Hepatocyte (in vitro differentiated cells): ENCODE measurements around the gene NUP214. TPM values are rescaled to one million over a fixed set of nuclear protein-coding genes. Genes with fewer than 3 reads are reported as not detected.
"Not testable (repeated sequence)": the region's sequence is repeated elsewhere in the genome, so short reads cannot be mapped to it uniquely, and the experiment has no call there.

Source experiments
- DNase-seq: peaks from one replicate; pipeline ENCODE4 v3.0.0-alpha.2; 2016; ENCODE audit warnings: low spot score
- H2AFZ ChIP-seq: fragments of 200-600 bp; sonication (generic); 2 replicates; pipeline ENCODE4 v1.6.0; 2016; ENCODE audit warnings: antibody characterized with exemption, mild to moderate bottlenecking
- H3K27ac ChIP-seq: fragments of 200-600 bp; sonication (generic); 2 replicates; pipeline ENCODE4 v1.5.1; 2016; ENCODE audit warnings: mild to moderate bottlenecking
- H3K27me3 ChIP-seq: fragments of 200-600 bp; sonication (generic); 2 replicates; pipeline ENCODE4 v1.6.1; 2016
- H3K36me3 ChIP-seq: fragments of 200-600 bp; sonication (generic); replicated peaks from 2 replicates; pipeline ENCODE4 v1.5.1; 2016; ENCODE audit warnings: low read depth; ENCODE audit not compliant: insufficient read depth
- H3K4me1 ChIP-seq: fragments of 200-600 bp; sonication (generic); 2 replicates; pipeline ENCODE4 v1.5.1; 2016; ENCODE audit warnings: mild to moderate bottlenecking, moderate library complexity; ENCODE audit not compliant: insufficient read depth
- H3K4me2 ChIP-seq: fragments of 200-600 bp; sonication (generic); 2 replicates; pipeline ENCODE4 v1.6.0; 2016
- H3K4me3 ChIP-seq: fragments of 200-600 bp; sonication (generic); 2 replicates; pipeline ENCODE4 v1.5.1; 2016; ENCODE audit warnings: mild to moderate bottlenecking
- H3K79me2 ChIP-seq: fragments of 200-600 bp; sonication (generic); 2 replicates; pipeline ENCODE4 v1.6.0; 2017; ENCODE audit warnings: mild to moderate bottlenecking
- H3K9me2 ChIP-seq: fragments of 200-600 bp; sonication (generic); replicated peaks from 2 replicates; pipeline ENCODE4 v1.6.0; 2017; ENCODE audit warnings: mild to moderate bottlenecking; ENCODE audit not compliant: insufficient read depth
- H3K9me3 ChIP-seq: fragments of 200-600 bp; sonication (generic); 2 replicates; pipeline ENCODE4 v1.5.1; 2016; ENCODE audit warnings: low read depth, mild to moderate bottlenecking
- H4K20me1 ChIP-seq: fragments of 200-600 bp; sonication (generic); 2 replicates; pipeline ENCODE4 v1.6.0; 2016; ENCODE audit warnings: mild to moderate bottlenecking; ENCODE audit not compliant: insufficient read depth, poor library complexity, severe bottlenecking
- EZH2 ChIP-seq: fragments of 200-600 bp; sonication (generic); IDR thresholded peaks from 2 replicates; pipeline ENCODE4 v1.6.1; 2016; ENCODE audit warnings: antibody characterized with exemption, mild to moderate bottlenecking, borderline replicate concordance
- EZH2phosphoT487 ChIP-seq: fragments of 200-600 bp; sonication (generic); IDR thresholded peaks from one replicate; pipeline ENCODE4 v1.6.1; 2018; ENCODE audit warnings: antibody characterized with exemption, mild to moderate bottlenecking, low read depth, moderate library complexity; ENCODE audit not compliant: unreplicated experiment, severe bottlenecking
- WGBS: methylation state at CpG from one replicate; pipeline ENCODE4 v1.1.6; 2016; ENCODE audit warnings: low lambda C conversion rate; ENCODE audit errors: missing lambda C conversion rate; 5-methylcytosine and 5-hydroxymethylcytosine counted together
- polyA plus RNA-seq: library from polyadenylated mRNA; unstranded; fragments of >200 nt; fragmentation: Nextera tagmentation; extraction: Ambion mirVana; gene quantifications from 2 replicates; pipeline ENCODE4 v1.2.1, GENCODE V29; 2016
- total RNA-seq: library from RNA; depleted of rRNA; stranded (reverse); fragments of >200 nt; gene quantifications from 2 replicates; pipeline ENCODE4 v1.2.3, GENCODE V29; 2014
- TF ChIP-seq, protein P1 (sequence below): fragments of 200-600 bp; sonication (generic); IDR thresholded peaks from 2 replicates; pipeline ENCODE4 v1.5.1; 2016; ENCODE audit warnings: antibody characterized with exemption, mild to moderate bottlenecking; ENCODE audit not compliant: poor library complexity

Gene NUP214
- total and polyA plus RNA-seq, 2 experiments from 2014 or later = 13.7 to 18.1 TPM

DNA sequence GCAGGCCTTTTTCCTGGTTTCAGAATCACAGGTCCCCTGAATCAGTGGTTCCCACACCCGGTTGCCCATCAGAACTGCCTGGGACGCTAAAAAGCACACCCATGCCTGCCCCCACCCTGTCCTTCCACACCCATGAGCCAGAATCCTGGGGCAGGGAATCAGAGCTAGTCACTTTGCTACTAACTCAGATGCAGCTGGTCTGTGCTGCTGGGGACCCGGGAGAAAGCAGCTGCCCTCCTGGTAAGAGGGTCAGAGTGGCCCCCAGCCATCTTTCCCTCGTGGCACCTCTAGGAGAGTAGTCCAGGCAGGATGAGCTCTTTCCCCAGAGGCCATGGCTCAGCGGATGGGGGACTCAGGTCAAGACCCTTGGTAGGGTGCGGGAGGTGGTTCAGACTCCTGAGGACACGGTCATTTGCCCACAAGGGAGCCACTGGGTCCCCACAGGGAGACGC is 11.3 kb upstream of the NUP214 start:
- Histone ChIP-seq H2AFZ (no peak overlapping the region), H3K36me3 (no peaks in the 10 kb centered on the region), H3K4me1 (no peaks in the 10 kb centered on the region), H3K4me2 (no peak overlapping the region), H3K27me3 (no peaks in the 10 kb centered on the region), H3K79me2 (no peaks in the 10 kb centered on the region), H3K4me3 (no peak overlapping the region), H3K27ac (no peak overlapping the region), H4K20me1 (no peaks in the 10 kb centered on the region), H3K9me3 (no peaks in the 10 kb centered on the region), H3K9me2 (no peaks in the 10 kb centered on the region)
- TF ChIP-seq, protein P1, sequence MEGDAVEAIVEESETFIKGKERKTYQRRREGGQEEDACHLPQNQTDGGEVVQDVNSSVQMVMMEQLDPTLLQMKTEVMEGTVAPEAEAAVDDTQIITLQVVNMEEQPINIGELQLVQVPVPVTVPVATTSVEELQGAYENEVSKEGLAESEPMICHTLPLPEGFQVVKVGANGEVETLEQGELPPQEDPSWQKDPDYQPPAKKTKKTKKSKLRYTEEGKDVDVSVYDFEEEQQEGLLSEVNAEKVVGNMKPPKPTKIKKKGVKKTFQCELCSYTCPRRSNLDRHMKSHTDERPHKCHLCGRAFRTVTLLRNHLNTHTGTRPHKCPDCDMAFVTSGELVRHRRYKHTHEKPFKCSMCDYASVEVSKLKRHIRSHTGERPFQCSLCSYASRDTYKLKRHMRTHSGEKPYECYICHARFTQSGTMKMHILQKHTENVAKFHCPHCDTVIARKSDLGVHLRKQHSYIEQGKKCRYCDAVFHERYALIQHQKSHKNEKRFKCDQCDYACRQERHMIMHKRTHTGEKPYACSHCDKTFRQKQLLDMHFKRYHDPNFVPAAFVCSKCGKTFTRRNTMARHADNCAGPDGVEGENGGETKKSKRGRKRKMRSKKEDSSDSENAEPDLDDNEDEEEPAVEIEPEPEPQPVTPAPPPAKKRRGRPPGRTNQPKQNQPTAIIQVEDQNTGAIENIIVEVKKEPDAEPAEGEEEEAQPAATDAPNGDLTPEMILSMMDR = no peak
- TF ChIP-seq EZH2phosphoT487 = no peak
- TF ChIP-seq EZH2 = no peak
- WGBS = 96% methylated on average over 8 of the region's 8 CpGs
- no peak for DNase-seq

DNA sequence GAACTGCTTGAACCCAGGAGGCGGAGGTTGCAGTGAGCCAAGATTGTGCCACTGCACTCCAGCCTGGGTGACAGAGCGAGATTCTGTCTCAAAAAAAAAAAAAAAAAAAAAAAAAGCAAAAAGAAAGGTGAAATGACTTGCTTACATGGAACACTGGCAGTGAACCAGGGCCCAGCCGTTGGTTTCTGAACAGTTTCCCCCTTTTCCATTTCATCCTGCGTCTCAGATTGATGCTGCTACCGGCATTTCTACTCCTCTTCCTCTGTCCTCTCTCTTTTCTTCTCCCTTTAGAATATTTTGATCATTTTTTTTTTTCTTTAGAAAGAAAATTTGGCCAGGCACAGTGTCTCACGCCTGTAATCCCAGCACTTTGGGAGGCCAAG is 10.0 kb upstream of the NUP214 start:
- not testable (repeated sequence) for H3K4me3 ChIP-seq, H3K27ac ChIP-seq, H3K4me1 ChIP-seq, H3K9me3 ChIP-seq, H4K20me1 ChIP-seq, H3K36me3 ChIP-seq, H3K79me2 ChIP-seq, H3K4me2 ChIP-seq, H3K27me3 ChIP-seq, DNase-seq, H2AFZ ChIP-seq, H3K9me2 ChIP-seq
- 98% methylated on average over 6 of the region's 6 CpGs for WGBS

GRCh38 chr9:131116281-131117120 is 8.9 kb upstream of the NUP214 start:
- no peaks in the 10 kb centered on the region for H3K27me3 ChIP-seq
- H3K4me2 ChIP-seq = no peak overlapping the region
- H2AFZ ChIP-seq = no peak overlapping the region
- no peaks in the 10 kb centered on the region for H3K9me2 ChIP-seq
- H3K79me2 ChIP-seq = no peaks in the 10 kb centered on the region
- TF ChIP-seq, protein P1 = no peak
- TF ChIP-seq EZH2phosphoT487 (no peak), EZH2 (no peak)
- H3K4me3 ChIP-seq = no peak overlapping the region
- H3K4me1 ChIP-seq = no peaks in the 10 kb centered on the region
- H4K20me1 ChIP-seq = no peaks in the 10 kb centered on the region
- H3K9me3 ChIP-seq = no peaks in the 10 kb centered on the region
- no peaks in the 10 kb centered on the region for H3K36me3 ChIP-seq
- WGBS = 98% methylated on average over 22 of the region's 22 CpGs
- DNase-seq = no peak
- no peak overlapping the region for H3K27ac ChIP-seq

- H3K79me2 ChIP-seq = no peaks in the 10 kb centered on the region
- WGBS = 94% methylated on average over 13 of the region's 13 CpGs
- H2AFZ ChIP-seq = no peak overlapping the region
- no peaks in the 10 kb centered on the region for H3K9me2 ChIP-seq
- TF ChIP-seq, protein P1 = no peak
- TF ChIP-seq EZH2 (no peak), EZH2phosphoT487 (no peak)
- H3K27me3 ChIP-seq = no peaks in the 10 kb centered on the region
- H3K36me3 ChIP-seq = no peaks in the 10 kb centered on the region
- H3K27ac ChIP-seq = no peak overlapping the region
- no peaks in the 10 kb centered on the region for H4K20me1 ChIP-seq
- DNase-seq = no peak
- no peak overlapping the region for H3K4me3 ChIP-seq
- H3K9me3 ChIP-seq = no peaks in the 10 kb centered on the region
- no peak overlapping the region for H3K4me2 ChIP-seq
- H3K4me1 ChIP-seq = no peaks in the 10 kb centered on the region
These were observed 8.1 kb upstream of the NUP214 start for GRCh38 chr9:131117121-131117761.
